Memory B cell (primary cell): ENCODE data around the gene PSMB11.
"Not testable (repeated sequence)": the region's sequence is repeated elsewhere in the genome, so short reads cannot be mapped to it uniquely, and the experiment has no call there.

Experiments
- ATAC-seq: fragments of 150-1000 bp; cut with Tn5 transposase; 2 replicates; pipeline ENCODE4 v1.10.0; 2021; ENCODE audit warnings: low read depth, mild to moderate bottlenecking, moderate library complexity
- DNase-seq, 2 donors: peaks; one replicate each; pipeline ENCODE4 v3.0.0; 2022; ENCODE audit warnings: low spot score in 2 of 2
- H3K27ac Mint-ChIP-seq: one replicate; pipeline ENCODE4 v1.8.0; 2022; ENCODE audit warnings: mild to moderate bottlenecking, moderate library complexity, mixed read lengths
- H3K27me3 Mint-ChIP-seq: one replicate; pipeline ENCODE4 v1.8.0; 2022; ENCODE audit warnings: mixed read lengths
- H3K36me3 Mint-ChIP-seq: one replicate; pipeline ENCODE4 v1.8.0; 2022; ENCODE audit warnings: mild to moderate bottlenecking, mixed read lengths
- H3K4me1 Mint-ChIP-seq: one replicate; pipeline ENCODE4 v1.8.0; 2022; ENCODE audit warnings: mixed read lengths
- H3K4me3 Mint-ChIP-seq: one replicate; pipeline ENCODE4 v1.8.0; 2022; ENCODE audit warnings: mild to moderate bottlenecking, moderate library complexity, mixed read lengths
- H3K9me3 Mint-ChIP-seq: one replicate; pipeline ENCODE4 v1.8.0; 2022; ENCODE audit warnings: mixed read lengths

The PSMB11 gene, protein sequence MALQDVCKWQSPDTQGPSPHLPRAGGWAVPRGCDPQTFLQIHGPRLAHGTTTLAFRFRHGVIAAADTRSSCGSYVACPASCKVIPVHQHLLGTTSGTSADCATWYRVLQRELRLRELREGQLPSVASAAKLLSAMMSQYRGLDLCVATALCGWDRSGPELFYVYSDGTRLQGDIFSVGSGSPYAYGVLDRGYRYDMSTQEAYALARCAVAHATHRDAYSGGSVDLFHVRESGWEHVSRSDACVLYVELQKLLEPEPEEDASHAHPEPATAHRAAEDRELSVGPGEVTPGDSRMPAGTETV

DNA sequence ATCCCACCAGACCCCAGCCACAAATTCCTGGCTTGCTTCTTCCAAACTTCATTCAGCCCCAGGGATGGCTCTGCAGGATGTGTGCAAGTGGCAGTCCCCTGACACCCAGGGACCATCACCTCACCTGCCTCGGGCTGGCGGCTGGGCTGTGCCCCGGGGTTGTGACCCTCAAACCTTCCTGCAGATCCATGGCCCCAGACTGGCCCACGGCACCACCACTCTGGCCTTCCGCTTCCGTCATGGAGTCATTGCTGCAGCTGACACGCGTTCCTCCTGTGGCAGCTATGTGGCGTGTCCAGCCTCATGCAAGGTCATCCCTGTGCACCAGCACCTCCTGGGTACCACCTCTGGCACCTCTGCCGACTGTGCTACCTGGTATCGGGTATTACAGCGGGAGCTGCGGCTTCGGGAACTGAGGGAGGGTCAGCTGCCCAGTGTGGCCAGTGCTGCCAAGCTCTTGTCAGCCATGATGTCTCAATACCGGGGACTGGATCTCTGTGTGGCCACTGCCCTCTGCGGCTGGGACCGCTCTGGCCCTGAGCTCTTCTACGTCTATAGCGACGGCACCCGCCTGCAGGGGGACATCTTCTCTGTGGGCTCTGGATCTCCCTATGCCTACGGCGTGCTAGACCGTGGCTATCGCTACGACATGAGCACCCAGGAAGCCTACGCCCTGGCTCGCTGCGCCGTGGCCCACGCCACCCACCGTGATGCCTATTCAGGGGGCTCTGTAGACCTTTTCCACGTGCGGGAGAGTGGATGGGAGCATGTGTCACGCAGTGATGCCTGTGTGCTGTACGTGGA lies at the start of gene PSMB11:
PSMB11 (plus strand) TSS at position 51 of the 804 bp plus-strand sequence; CDS start at position 65, 14 bp downstream.
- Mint-ChIP-seq H3K4me3 (no peak within 1 kb of the TSS), H3K27me3 (peaks cover 5% of the 10 kb centered on the region), H3K27ac (no peak within 1 kb of the TSS), H3K9me3 (no peaks in the 10 kb centered on the region), H3K4me1 (peaks cover 2% of the 10 kb centered on the region), H3K36me3 (no peaks in the 10 kb centered on the region)
- ATAC-seq (no peak), DNase-seq (no peak)

DNA sequence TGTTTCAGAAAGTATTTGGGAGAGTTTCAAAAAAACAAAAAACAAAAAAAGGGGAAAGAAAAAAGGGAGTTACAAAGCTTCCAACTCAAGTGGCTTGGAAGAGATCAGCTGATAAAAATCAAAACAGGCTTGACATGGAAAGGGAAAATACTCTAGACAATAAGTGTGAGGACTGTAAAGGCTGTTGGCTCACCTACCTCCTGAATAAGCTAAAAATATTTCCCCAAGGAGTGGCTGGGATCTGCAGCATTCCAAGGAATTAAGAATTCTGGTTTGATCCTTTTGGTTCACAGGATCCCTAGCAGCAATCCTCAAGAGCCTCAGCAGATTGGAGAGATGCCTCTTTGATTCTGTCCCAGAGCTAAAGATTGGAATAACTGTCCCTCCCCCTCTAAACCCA lies 48.5 kb upstream of the PSMB11 start:
- Mint-ChIP-seq H3K36me3 (peaks cover 4% of the 10 kb centered on the region), H3K4me1 (peaks cover 2% of the 10 kb centered on the region), H3K9me3 (no peaks in the 10 kb centered on the region), H3K4me3 (no peak overlapping the region), H3K27me3 (no peaks in the 10 kb centered on the region), H3K27ac (no peak overlapping the region)
- DNase-seq (no peak), ATAC-seq (no peak)

DNA sequence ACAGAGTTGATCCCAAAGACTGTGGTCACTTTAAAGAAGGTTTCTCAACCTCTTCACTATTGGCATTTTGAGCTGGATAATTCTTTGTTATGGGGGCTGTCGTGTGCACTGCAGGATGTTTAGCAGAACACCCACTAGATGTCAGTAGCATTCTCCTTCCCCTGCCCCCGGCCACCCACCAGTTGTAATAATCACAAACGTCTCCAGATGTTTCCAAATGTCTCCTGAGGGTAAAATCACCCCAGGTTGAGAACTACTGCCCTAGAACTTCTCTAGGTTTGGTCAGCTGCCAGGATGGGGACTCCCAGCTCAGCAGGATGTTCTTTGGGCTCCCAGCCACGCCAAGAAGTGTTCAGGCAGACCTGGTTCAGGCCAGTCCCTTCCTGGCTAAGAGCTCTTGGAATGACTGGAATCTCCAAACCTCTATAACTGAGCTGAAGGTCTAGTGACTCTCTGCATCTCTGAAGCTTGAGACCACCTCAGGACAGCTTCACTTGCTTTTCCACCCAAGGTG lies 47.2 kb upstream of the PSMB11 start:
- H3K27me3 Mint-ChIP-seq: no peaks in the 10 kb centered on the region
- H3K36me3 Mint-ChIP-seq: peaks cover 4% of the 10 kb centered on the region
- no peak overlapping the region for H3K4me3 Mint-ChIP-seq
- DNase-seq: no peak
- peaks cover 2% of the 10 kb centered on the region for H3K4me1 Mint-ChIP-seq
- peak; percentile 80 for ATAC-seq
- H3K9me3 Mint-ChIP-seq: no peaks in the 10 kb centered on the region
- no peak overlapping the region for H3K27ac Mint-ChIP-seq

DNA sequence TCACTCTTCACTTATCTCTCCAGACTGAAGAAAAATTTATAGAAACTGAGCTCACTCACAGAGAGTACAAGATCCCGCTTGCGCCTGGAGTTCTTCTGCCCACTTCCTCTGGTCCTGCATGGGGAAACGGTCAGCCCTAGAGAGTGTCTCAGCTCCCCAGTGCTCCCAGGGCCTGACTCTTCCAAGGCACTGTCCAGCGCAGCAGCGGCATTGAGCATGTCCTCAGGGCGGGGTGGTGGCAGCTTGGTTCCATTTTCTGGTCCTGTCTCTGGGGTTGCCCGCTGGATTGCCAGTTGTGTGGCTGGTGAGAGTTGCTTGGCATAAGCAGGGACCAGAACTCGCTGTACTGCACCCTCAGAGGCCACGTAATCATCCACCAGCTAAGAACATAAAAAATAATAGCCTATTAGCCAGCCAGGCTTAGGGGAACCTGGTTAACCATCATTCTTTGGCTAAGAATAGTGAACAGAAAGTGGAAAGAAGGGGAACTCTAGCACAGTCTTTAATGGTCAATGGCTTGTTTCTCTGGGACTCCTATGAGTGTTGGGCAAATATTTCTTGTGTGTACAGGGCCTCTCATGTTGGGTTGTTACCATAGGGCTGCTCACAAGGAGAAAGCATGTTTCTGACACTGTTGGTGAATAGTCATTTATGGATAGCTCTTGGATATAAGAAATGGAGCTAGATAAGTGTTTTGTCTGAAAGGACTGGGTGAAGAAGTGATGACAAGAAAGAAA lies 46.0 kb upstream of the PSMB11 start:
- Mint-ChIP-seq H3K4me3 (no peak overlapping the region), H3K4me1 (peaks cover 2% of the 10 kb centered on the region), H3K27ac (no peak overlapping the region), H3K36me3 (peaks cover 4% of the 10 kb centered on the region), H3K9me3 (no peaks in the 10 kb centered on the region), H3K27me3 (no peaks in the 10 kb centered on the region)
- ATAC-seq: no peak
- DNase-seq: no peak

DNA sequence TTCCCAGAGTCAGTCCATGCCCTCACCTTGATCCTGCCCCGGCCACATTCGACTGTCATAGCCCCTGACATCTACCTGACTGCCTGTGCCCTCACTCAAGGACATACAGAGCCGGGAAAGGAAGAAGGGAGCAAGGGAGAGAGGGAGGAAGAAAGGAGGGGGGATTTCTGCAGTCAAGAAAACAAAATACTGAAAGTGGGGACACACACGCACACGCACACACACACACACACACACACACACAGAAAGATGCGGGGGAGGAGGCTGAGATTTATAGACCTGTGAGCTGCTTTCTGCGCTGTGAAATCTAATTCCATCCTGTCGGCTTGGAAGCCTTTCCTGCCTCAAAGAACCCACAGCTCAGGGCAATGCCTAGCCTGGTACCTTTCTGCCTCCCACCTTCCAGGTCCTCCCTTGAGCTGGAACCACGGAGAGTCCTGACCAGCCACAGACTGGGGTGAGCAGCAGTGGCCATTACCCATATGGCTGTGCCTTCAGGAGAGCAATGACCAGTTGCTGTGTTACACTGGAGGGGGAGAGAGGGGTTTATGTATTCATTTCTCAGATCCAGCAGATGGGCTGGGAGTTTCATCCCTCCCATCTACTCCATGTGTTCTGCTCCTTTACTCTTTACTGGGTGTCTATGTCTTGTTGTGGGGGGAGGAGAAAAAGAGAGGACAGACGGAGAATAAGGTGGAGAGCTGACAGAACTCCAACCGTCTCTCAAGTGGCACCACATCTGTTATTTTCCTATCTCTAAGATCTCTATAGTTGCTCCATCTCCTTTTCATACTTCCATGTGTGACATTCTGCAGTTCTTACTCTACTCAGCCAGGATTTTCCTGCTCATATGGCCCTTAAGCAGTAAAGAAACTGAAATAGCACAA lies 45.0 kb upstream of the PSMB11 start:
- Mint-ChIP-seq H3K4me1 (peaks cover 2% of the 10 kb centered on the region), H3K4me3 (no peak overlapping the region), H3K27ac (no peak overlapping the region), H3K36me3 (peaks cover 4% of the 10 kb centered on the region), H3K27me3 (no peaks in the 10 kb centered on the region), H3K9me3 (no peaks in the 10 kb centered on the region)
- ATAC-seq (no peak), DNase-seq (no peak)

DNA sequence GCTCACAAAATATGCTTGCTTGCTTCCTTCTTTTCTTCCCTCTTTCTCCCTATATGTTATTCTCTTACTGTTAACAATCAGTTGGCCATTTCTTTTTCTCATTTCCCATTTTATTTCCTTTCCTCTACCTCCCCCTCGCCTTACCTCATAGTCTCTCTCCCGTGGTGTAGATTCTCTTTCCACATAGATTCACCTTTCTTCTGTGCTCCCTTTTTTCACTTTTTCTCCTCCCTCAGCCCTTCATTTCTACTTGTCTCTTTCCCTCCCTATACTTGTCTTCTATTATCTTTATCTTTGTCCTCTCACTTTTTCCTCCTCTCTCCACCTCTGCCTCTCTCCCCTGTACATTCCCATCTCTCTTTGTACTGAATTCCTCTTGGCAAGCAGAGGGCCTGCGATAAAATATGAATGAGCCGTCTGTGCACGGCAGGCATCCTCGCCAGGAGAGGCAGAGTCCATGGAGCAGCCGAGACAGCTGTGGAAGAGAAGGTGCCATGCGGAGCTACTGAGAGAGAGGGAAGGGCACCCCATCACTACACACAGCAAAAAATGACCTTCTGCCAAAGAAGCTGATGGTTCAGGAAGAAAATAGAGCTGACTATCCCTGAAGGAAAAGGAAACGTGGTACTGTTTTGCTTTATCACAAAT lies 44.2 kb upstream of the PSMB11 start:
- Mint-ChIP-seq H3K9me3 (no peaks in the 10 kb centered on the region), H3K4me1 (peaks cover 2% of the 10 kb centered on the region), H3K27me3 (no peaks in the 10 kb centered on the region), H3K36me3 (peaks cover 4% of the 10 kb centered on the region), H3K27ac (no peak overlapping the region), H3K4me3 (no peak overlapping the region)
- ATAC-seq: no peak
- no peak for DNase-seq

DNA sequence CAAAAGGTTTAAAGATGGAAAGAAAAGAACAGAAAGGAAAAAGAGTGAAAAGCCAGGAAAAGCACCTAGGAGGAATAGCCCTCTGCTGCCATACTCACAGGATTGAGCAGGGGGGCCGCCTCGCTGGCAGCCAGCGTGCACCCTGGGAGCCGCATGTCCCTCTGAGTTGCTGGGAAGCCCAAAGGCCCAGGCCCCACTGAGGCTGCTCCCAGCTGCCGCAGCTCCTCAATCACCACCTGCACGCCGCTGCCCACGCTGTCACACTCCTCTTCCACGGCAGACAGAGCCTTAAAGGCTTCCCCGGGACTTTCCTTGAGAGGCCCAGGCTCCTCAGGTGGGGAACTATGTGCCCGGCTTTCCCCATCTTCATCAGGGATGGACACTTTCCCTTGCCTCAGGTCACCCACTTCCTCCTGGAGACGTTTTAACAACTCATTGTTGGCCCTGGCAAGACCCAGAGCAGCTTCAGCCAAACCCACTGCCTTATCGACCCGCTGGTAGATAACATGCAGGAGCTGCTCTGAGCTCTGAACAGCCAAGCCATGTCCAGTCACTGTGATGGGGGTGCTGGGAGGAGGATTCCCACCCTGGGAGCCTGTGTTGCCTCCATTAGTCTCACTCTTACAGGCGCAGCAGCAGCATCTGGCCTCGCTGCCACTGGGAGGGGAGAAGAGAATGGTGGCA lies 43.5 kb upstream of the PSMB11 start:
- Mint-ChIP-seq H3K27ac (no peak overlapping the region), H3K4me1 (peaks cover 2% of the 10 kb centered on the region), H3K27me3 (no peaks in the 10 kb centered on the region), H3K4me3 (no peak overlapping the region), H3K36me3 (peaks cover 2% of the 10 kb centered on the region), H3K9me3 (no peaks in the 10 kb centered on the region)
- no peak for DNase-seq
- ATAC-seq: no peak

DNA sequence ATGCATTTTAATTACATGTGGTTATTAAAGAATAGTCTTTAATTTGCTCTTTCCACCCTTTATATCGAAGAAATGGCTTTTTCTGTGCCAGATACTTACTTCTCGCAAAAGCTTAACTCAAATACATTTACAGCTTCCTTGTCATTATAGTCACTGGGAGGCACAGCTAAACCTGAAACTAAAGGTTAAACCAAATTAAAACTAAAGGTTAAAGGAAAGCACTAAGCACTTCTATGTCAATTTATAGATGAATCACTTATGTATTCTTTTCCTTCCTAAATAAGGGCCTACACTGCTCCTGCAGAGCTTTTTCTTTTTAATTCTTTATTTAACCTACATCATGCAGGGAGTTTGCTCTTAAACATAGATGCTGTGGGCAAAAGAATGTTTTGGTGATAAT lies 41.2 kb upstream of the PSMB11 start:
- DNase-seq (no peak), ATAC-seq (no peak)
- H3K27ac Mint-ChIP-seq: no peak overlapping the region
- no peaks in the 10 kb centered on the region for H3K9me3 Mint-ChIP-seq
- H3K36me3 Mint-ChIP-seq: no peaks in the 10 kb centered on the region
- no peaks in the 10 kb centered on the region for H3K27me3 Mint-ChIP-seq
- no peak overlapping the region for H3K4me3 Mint-ChIP-seq
- H3K4me1 Mint-ChIP-seq: no peaks in the 10 kb centered on the region

DNA sequence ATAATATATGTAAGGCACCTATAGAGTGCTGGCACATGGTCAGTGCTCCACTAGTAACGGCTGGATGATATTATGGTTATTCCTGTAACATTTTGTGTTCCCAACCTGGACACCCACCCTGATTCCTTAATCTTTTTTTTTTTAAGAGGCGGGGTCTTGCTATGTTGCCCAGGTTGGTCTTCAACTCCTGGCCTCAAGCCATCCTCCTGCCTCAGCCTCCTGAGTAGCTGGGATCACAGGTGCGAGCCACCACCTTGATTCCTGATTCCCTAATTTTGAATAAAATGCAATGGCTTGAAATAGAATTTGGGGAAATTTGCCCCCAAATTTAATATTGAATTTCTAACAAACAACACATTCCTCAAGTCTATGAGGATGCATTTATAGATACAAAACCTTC lies 39.4 kb upstream of the PSMB11 start:
- no peak for DNase-seq
- H3K36me3 Mint-ChIP-seq: no peaks in the 10 kb centered on the region
- no peaks in the 10 kb centered on the region for H3K9me3 Mint-ChIP-seq
- no peak for ATAC-seq
- H3K27me3 Mint-ChIP-seq: no peaks in the 10 kb centered on the region
- H3K4me3 Mint-ChIP-seq: no peak overlapping the region
- no peak overlapping the region for H3K27ac Mint-ChIP-seq
- H3K4me1 Mint-ChIP-seq: no peaks in the 10 kb centered on the region

DNA sequence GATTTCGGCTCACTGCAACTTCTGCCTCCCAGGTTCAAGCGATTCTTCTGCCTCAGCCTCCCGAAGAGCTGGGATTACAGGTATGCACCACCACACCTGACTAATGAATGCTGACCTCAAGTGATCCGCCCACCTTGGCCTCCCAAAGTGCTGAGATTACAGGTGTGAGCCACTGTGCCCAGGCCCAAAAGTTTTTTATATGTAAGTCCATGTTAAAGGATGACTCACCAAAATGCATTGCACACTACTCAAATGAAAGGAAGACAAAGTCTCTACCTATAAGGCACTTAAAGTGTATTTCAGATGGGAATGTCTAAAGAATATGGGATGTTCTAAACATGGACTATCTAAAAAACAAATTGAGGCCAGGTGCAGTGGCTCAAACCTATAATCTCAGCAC lies 37.7 kb upstream of the PSMB11 start:
- not testable (repeated sequence) for H3K4me3 Mint-ChIP-seq, H3K27me3 Mint-ChIP-seq, H3K9me3 Mint-ChIP-seq, H3K36me3 Mint-ChIP-seq, H3K27ac Mint-ChIP-seq, ATAC-seq, DNase-seq, H3K4me1 Mint-ChIP-seq

DNA sequence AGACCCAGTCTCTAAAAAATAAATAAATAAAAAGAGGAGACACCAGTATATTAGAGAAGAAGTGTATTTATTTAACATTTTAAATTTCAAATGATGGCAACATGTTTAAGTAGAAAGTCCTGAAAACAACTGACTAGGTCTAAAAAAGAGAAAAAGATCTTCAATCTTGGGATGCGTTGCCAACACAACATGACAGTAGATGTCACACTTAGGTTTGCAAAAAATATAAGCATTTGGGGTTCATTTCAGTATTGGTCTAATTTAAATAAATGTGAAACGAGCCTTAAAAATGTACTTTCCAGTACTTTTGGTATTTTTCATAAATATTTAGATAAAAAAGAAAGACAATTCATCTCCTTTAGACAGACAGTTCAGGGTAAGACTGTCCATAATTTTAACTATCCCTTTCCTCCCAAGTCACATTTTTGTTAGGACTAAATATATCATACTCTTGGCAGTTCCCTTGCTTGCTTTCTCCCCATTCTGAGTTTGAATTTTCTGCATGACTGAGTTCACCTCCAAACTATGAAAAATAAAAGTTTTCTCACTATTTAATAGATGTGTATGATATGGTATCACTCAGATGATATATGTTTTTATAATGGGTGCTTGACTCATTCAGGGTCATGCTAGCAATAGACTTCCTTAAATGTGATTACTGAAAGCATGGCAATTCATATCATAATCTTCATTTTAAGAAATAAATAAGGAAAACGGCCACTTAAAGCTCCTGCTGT lies 36.4 kb upstream of the PSMB11 start:
- peak overlapping the region; percentile 95 for H3K4me3 Mint-ChIP-seq
- H3K9me3 Mint-ChIP-seq: no peaks in the 10 kb centered on the region
- no peaks in the 10 kb centered on the region for H3K27me3 Mint-ChIP-seq
- peak overlapping the region; percentile 83 for H3K27ac Mint-ChIP-seq
- peaks cover 11% of the 10 kb centered on the region for H3K4me1 Mint-ChIP-seq
- DNase-seq (no peak), ATAC-seq (no peak)
- H3K36me3 Mint-ChIP-seq: peaks cover 3% of the 10 kb centered on the region

DNA sequence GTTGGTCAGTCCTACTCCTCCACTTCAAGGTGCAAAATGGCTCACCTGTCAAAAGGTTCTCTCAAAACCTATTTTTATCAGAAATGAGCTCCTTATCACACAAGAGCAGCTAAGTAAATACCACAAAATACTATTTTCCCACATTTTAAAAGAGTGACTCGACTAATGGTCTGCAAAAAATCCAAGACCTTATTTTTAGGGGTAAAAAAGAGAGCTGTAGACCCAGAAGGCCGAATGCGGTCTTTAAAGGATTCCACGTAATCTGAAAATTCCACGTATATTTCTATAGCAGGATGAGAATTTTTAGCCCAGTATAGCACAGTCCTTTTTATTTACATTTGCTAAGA lies 35.9 kb upstream of the PSMB11 start:
- DNase-seq: no peak
- no peaks in the 10 kb centered on the region for H3K27me3 Mint-ChIP-seq
- peaks cover 11% of the 10 kb centered on the region for H3K4me1 Mint-ChIP-seq
- H3K9me3 Mint-ChIP-seq: no peaks in the 10 kb centered on the region
- peaks cover 3% of the 10 kb centered on the region for H3K36me3 Mint-ChIP-seq
- H3K4me3 Mint-ChIP-seq: peak overlapping the region; percentile 95
- no peak for ATAC-seq
- peak overlapping the region; percentile 83 for H3K27ac Mint-ChIP-seq
